GM19193 (cell line): ENCODE results near the gene HHAT.

Source experiments
- POLR2A ChIP-seq: IDR thresholded peaks from 4 replicates; pipeline ENCODE4 v1.6.1; 2011; ENCODE audit not compliant: insufficient read depth, insufficient read length; ENCODE audit errors: extremely low read depth

Gene HHAT

DNA sequence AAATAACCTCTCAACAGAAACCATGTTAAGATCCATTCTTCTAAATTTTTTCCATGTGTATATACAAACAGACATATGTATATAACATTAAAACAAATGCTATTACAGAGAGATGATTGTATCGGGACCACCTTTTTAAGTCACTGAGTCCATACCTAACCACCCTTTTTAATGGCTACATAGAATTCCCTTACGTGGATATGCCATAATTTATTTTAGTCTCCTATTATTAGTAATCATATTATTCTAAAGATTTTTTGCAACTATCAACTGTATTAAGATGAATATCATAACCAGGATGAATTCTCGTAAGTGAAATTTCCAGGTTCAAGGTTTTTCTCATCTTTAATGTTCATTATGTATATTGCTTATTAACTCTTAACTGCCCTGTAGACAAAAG is 259.7 kb downstream of the HHAT start:
- no peak for TF ChIP-seq POLR2A

DNA sequence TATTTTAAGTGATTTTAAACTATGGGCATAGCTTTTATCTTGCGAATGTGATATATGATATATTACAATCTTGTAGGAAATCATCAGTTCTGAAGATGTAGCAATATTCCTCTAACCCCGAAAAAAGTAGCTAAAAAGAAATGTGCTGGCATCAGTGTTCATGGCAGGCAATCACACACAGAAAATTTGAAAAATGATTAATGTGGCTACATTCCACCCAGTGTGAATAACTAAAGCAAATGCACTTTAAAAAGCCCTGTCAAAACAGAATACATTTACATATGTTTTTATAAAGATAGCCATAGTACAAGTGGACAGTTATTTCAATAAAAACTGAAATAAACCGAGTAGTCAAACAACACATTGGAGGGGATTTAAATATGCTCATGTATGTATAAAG is 260.2 kb downstream of the HHAT start:
- no peak for TF ChIP-seq POLR2A

DNA sequence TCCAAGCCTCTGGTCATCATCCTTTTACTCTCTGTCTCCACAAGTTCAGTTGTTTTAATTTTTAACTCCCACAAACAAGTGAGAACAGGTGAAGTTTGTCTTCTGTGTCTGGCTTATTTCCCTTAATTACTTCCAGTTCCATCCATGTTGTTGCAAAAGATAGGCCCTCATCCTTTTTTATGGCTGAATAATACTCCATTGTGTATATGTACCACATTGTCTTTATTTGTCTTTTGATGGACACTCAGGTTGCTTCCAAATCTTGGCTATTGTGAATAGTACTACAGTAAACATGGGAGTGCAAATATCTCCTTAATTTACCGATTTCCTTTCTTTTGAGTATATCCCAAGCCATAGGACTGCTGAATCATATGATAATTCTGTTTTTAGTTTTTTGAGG is 262.5 kb downstream of the HHAT start:
- no peak for TF ChIP-seq POLR2A

DNA sequence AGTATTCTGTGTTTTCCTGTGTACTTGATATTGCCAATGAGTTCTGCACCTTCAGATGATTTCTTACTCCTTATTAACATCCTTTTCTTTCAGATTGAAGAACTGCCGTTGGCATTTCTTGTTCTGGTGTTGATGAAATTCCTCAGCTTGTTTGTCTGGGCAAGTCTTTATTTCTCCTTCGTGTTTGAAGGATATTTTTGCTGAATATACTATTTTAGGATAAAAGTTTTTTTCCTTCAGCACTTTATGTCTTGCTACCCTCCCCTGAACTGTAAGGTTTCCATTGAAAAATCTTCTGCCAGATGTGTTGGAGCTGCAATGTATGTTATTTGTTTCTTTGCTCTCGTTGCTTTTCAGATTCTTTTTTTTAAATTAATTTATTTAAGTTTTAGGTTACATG is 265.9 kb downstream of the HHAT start:
- no peak for TF ChIP-seq POLR2A

DNA sequence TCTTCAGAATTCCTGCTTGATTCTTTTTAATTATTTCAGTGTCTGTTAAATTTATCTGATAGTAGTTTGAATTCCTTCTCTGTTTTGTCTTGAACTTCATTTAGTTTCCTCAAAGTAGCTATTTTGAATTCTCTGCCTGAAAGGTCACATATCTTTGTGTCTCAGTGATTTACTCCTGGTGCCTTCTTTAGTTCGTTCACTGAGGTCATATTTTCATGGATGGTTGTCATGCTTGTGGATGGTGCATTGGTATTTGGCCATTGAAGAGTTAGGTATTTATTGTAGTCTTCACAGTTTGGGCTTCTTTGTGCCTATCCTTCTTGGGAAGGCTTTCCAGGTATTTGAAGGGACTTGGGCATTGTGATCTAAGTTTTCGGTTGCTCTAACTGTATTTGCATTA is 267.9 kb downstream of the HHAT start:
- no peak for TF ChIP-seq POLR2A

DNA sequence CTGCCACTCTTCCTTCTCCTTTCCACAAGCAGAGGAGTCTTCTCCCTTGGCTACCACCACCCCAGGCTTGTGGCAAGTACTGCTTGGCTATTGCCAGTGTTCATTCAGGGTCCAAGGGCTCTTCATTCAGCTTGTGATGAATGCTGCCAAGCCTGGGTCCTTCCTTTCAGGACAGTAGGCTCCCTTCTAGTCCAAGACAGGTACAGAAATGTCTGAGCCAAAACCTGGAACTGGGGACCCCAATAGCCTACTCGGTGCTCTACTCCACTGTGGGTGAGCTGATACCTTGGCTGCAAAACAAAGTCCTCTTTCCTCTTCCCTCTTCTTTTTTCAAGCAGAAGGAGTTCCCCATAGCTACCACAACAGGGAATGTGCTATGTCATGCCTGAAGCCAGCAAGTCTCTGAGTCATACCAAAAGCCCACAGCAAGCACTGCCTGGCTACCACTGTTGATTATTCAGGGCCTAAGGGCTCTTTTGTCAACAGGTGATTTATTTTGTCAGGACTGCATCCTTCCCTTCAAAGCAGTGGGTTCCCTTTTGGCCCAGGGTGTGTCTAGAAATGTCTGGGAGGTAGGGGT is 268.9 kb downstream of the HHAT start:
- no peak for TF ChIP-seq POLR2A

DNA sequence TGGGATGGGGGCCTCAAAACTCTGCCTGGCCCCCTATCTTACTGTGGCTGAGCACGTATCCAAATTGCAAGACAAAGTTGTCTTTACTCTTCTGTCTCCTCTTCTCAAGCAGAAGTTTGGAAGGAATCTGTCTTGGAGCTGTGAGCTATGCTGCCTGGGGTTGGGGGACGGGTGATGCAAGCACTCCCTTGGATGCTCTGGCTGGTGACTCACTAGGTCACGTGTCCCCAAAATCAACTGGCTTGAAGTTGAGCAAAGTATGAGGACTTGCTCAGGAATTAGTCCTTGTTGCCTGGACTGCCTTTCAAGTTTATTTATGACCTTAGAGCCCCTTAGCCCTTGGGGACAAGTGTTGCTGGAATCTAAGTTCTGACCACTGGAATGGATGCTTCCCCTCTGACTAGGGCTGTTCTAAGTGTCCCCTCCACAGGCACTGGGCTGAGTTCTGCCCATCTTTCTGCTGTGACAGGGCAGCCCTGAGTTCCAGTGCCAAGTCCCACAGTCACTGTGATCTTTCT is 269.5 kb downstream of the HHAT start:
- TF ChIP-seq POLR2A, result no peak

DNA sequence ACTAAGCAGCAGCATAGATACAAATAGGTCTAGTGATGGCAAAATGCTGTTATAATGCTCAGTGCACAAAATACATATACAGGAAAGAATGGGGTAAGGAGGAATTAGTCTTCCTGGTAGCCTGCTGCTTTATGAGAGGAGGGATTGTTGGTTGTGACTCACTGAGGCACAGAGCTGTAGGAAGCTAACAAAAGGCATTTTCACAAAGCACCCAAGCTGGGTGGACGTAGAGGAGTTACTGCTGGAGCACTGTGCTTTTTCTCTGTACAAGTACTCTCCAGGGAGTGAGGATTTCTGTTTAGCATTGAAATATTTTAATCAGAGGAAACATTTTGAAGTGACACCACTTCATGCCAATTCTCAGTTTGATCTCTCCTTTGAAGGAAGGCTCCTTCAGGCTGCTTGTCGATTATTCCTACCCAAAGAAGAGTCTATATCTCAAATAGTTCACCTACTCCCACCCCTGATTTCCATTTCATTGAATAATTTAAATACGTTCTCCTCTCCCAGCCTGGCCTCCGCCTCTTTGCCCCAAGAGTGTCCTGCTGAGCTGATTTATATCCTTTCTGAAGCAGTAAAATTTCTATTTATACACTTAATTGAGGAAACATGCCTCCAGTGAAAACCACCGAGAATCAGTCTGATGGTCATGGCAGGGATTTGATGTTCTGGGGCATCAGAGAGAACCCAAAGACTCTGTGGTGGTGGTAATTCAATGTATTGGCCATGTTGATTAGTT is 271.9 kb downstream of the HHAT start:
- no peak for TF ChIP-seq POLR2A

DNA sequence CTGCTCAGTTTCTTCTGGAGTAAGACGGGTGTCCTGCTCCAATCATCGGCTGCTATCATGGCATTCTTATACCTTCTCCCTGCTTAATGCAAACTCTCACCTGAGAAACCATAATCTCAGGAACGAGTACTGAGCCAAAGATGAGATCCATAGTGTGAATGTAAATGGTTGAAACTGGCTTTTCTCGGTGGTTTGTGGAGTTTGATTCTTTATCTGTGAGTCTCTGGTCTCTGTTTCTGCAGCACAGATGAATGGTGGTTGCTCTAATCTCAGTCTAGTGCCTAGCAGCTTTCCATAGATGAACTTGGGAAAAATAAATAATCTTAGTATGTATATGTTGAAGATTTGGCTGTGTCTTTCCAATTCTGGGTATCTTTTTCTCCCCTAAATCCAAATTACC is 274.4 kb downstream of the HHAT start:
- TF ChIP-seq POLR2A, result no peak

DNA sequence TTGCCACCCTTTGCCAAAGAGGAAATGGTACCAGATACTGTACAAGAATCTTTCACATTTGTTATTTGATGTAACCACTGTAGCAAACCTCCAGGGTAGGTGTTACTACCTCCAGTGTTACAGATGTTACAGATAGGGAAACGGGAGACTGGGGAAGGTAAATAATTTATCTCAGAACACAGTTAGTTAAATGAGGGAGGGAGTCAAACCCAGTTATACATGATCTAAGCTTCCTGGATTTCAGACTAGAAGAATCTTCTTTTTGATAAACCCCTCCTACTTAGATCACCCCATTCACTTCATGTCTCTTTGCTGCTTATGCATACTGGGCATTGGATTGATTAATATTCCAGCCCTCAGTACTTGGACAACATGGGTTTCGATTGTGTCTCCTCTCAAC is 276.4 kb downstream of the HHAT start:
- no peak for TF ChIP-seq POLR2A

DNA sequence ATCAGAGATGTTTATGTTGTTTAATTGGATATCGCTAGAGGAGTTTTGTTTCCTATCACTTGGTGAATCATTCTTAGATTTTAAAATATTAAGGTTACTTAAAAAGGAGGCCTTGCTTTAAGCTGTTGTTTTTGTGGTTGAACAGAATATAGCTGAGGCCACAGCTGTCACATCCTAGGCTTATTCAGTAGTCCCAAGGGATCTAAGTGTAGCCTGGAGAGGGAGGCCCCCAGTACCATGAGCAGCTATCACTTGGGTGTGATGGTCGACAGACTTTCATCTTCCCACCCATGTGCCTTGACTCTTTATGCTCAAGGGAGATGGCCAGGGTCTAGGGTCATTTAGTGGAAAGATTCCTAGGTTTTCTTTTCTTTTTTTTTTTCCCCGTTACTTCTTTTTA is 278.7 kb downstream of the HHAT start:
- TF ChIP-seq POLR2A, result no peak

DNA sequence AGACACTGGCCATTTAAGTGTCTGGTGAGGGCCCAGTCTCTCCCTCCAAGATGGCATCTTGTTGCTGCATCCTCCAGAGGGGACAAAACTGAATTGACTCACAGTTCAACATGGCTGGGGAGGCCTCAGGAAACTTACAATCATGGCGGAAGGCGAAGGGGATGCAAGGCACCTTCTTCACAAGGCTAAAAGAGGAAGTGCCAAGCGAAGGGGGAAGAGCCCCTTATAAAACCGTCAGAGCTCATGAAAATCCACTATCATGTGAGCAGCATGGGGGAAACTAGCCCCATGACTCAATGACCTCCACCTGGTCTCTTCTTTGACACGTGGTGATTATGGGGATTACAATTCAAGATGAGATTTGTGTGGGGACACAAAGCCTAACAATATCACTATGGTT is 280.1 kb downstream of the HHAT start:
- no peak for TF ChIP-seq POLR2A

DNA sequence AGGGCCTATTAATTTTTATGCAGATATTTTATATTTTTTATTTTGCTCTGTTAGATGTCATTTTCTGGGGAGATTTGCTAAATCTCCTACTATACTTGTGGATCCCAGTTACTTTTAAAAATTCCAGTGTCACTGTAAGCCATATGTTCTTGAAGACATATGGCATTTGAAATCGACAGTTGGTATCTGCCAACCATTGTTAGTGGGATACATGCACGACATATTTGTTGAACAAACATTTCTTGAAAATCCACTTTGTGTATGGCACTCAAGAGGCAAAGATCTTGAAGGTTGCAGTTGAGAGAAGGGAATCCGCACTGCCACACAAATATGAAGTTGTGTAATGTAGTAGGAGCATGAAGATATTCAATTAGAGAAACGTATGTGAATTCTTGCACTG is 287.7 kb downstream of the HHAT start:
- no peak for TF ChIP-seq POLR2A

DNA sequence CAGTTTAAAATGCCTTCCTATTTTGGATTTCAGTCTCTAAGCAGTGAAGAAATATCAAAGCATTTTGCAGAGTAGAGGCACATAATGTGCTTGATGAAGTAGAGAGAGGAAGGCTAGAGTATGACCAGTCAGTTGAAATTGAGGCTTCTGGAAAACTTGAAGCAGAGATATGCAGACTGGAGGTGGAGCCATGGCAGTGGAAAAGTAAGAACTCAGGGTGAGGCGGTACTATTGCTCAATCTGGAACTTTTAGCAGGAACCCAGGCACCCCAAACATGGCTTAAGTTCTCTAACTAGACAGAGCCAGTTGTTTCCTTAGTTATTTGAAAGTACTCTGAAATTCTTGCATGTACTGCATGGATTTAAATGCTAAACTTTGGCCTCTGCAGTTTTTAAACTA is 288.6 kb downstream of the HHAT start:
- no peak for TF ChIP-seq POLR2A

DNA sequence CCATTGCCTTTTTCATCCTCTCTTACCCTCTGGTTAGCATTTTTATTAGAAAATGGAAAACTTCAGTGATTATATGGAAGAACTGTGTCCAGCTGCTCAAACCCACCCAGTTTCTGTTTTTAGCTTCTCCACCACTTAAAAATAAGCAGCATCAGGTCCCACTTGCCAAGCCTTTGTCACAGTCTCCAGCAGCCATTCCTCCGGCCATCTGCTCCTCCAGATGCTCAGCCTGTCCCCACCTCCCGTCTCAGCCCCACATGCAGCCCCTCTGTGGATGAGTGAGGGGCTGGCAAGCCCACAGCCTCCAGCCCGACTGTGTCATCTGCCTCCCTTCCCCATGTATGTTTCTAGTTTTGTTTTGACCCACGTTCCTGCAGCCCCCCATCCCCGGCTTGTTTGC is 289.7 kb downstream of the HHAT start:
- no peak for TF ChIP-seq POLR2A

DNA sequence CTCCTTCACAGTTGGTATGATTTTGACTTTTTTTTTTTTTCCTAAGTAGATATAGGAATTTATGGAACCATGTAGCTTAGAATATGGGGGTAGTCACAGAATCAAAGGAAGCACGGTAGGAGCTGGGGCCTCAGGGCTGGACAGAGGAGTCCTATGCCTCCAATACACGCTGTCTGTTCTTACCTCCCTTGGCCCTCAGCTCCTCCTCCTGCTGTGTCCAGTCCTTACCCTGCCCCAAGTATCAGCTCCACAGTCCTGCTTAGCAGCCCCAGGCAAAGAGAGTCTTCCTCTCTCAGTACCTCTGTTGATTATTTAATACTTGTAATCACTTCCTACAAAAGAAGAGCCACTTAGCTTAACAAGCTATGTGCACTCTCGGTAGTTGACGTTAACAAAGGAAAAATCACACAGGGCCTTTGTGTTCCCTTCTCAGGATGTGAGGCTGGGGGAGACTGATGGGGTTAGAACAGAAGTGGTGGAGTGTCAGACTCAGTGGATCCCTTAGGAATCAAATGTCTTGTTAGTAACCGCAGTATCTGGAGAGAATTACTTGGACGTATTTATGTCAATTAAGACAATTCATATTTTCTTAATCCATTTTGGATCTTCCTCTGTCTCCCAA is 292.3 kb downstream of the HHAT start:
- TF ChIP-seq POLR2A, result no peak
